GM15510 (cell line): ENCODE results near the gene ATP13A1.

Experiments used
- POLR2A ChIP-seq: IDR thresholded peaks from 3 replicates; pipeline ENCODE4 v1.6.1; 2011; ENCODE audit warnings: borderline replicate concordance; ENCODE audit not compliant: insufficient read length; ENCODE audit errors: extremely low read depth

Gene ATP13A1

GRCh38 chr19:19663256-19664120, at the start of gene ATP13A1:
Gene ATP13A1, minus strand, starts transcription at chr19:19663676. Its CDS starts 10 bp downstream, at chr19:19663666.
- peak; percentile 82 for TF ChIP-seq POLR2A

- no peak for TF ChIP-seq POLR2A
Measured at GRCh38 chr19:19711934-19712828, 48.7 kb upstream of the ATP13A1 start.

GRCh38 chr19:19711306-19711933, 47.9 kb upstream of the ATP13A1 start:
- TF ChIP-seq POLR2A: no peak

- no peak for TF ChIP-seq POLR2A
Measured at GRCh38 chr19:19710506-19710905, 47.0 kb upstream of the ATP13A1 start.

- no peak for TF ChIP-seq POLR2A
Measured at GRCh38 chr19:19704836-19705235, 41.4 kb upstream of the ATP13A1 start.

GRCh38 chr19:19697589-19697988, 34.1 kb upstream of the ATP13A1 start:
- no peak for TF ChIP-seq POLR2A

- no peak for TF ChIP-seq POLR2A
Measured at GRCh38 chr19:19696386-19696785, 32.9 kb upstream of the ATP13A1 start.

- TF ChIP-seq POLR2A: no peak
Measured at GRCh38 chr19:19691683-19692082, 28.2 kb upstream of the ATP13A1 start.

GRCh38 chr19:19687090-19687489, 23.6 kb upstream of the ATP13A1 start:
- no peak for TF ChIP-seq POLR2A

GRCh38 chr19:19686580-19686979, 23.1 kb upstream of the ATP13A1 start:
- TF ChIP-seq POLR2A: no peak

- TF ChIP-seq POLR2A: no peak
Measured at GRCh38 chr19:19679176-19680073, 15.9 kb upstream of the ATP13A1 start.

GRCh38 chr19:19677579-19677978, 14.1 kb upstream of the ATP13A1 start:
- TF ChIP-seq POLR2A: no peak

GRCh38 chr19:19674315-19674714, 10.8 kb upstream of the ATP13A1 start:
- no peak for TF ChIP-seq POLR2A

- TF ChIP-seq POLR2A: no peak
Measured at GRCh38 chr19:19672816-19673215, 9.3 kb upstream of the ATP13A1 start.
